G401 (cell line): ENCODE results near the gene CEACAM1. TPM values are rescaled to one million over a fixed set of nuclear protein-coding genes. Genes with fewer than 3 reads are reported as not detected.
"Not testable (repeated sequence)": the region's sequence is repeated elsewhere in the genome, so short reads cannot be mapped to it uniquely, and the experiment has no call there.

Experiments
- DNase-seq: peaks from one replicate; pipeline ENCODE4 v3.0.0-alpha.2; 2015; ENCODE audit warnings: low spot score
- in situ Hi-C: cut with HindIII; loops from 2 replicates; pipeline ENCODE4 v1.10.0; 2016; ENCODE audit warnings: low sequenced_read_pairs, mixed read lengths
- total RNA-seq: library from RNA; depleted of rRNA; stranded (reverse); fragments of >200 nt; shearing (Covaris generic); gene quantifications from 2 replicates; pipeline ENCODE4 v1.2.3, GENCODE V29; 2014

The CEACAM1 gene
- total RNA-seq, 1 experiment from 2014 or later = 1.3 TPM

GRCh38 chr19:42552086-42553065 is 24.1 kb upstream of the CEACAM1 start:
- no peak for DNase-seq
- in situ Hi-C loops = no loop called here

DNA sequence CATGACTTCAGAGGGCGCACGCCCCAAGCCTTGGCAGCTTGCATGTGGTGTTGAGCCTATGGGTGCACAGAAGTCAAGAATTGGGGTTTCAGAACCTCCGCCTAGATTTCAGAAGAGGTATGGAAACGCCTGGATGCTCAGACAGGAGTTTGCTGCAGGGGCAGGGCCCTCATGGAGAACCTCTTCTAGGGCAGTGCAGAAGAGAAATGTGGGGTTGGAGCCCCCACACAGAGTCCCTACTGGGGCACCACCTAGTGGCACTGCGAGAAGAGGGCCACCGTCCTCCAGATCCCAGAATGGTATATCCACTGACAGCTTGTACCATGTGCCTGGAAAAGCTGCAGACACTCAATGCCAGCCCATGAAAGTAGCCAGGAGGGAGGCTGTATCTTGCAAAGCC is 22.2 kb upstream of the CEACAM1 start:
- DNase-seq, in situ Hi-C loops: not testable (repeated sequence)

DNA sequence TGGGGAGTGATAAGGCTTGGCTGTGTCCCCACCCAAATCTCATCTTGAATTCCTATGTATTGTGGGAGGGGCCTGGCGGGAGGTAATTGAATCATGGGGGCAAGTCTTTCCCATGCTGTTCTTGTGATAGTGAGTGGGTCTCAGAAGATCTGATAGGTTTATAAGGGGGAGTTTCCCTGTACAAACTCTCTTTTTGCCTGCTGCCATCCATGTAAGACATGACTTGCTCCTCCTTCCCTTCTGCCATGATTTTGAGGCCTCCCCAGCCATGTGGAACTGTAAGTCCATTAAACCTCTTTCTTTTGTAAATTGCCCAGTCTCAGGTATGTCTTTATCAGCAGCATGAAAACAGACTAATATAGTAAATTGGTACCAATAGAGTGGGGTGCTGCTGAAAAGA is 20.8 kb upstream of the CEACAM1 start:
- DNase-seq, in situ Hi-C loops: not testable (repeated sequence)

DNA sequence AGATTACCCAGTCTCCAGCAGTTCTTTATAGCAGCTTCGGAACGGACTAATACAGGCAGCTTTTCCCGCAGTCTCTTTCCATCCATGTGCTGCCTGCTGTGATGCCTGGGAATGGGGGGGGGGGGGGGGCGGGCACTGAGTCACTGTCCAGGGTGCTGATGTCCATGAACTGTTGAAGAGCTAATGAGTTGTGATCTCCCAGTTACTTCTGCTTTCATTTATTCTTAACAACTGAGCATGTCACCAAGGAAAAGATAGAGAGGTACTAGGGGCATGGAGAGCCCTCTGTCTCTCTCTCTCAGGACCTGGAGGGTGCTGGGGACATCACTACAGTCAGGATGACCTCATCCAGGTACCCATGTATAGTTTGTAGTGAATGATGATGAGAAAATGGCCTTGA is 20.3 kb upstream of the CEACAM1 start:
- in situ Hi-C loops = no loop called here
- DNase-seq = no peak

DNA sequence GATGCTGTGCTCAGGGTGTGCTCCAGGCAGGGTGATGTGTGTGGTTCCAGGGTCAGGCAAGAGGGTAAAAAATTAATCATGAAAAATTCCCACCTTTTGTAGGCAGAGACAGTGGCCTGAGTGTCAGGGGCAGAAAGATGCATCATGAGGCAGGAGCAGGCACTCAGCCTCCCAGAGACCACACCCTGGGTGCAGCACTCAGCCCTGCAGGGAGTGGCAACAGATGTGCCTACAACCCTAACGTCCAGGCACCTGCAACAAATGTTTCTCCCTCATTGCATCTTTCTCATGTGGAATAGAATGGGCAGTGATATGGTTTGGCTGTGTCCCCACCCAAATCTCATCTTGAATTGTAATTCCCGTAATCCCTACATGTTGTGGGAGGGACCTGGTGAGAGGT is 19.6 kb upstream of the CEACAM1 start:
- in situ Hi-C loops = no loop called here

DNA sequence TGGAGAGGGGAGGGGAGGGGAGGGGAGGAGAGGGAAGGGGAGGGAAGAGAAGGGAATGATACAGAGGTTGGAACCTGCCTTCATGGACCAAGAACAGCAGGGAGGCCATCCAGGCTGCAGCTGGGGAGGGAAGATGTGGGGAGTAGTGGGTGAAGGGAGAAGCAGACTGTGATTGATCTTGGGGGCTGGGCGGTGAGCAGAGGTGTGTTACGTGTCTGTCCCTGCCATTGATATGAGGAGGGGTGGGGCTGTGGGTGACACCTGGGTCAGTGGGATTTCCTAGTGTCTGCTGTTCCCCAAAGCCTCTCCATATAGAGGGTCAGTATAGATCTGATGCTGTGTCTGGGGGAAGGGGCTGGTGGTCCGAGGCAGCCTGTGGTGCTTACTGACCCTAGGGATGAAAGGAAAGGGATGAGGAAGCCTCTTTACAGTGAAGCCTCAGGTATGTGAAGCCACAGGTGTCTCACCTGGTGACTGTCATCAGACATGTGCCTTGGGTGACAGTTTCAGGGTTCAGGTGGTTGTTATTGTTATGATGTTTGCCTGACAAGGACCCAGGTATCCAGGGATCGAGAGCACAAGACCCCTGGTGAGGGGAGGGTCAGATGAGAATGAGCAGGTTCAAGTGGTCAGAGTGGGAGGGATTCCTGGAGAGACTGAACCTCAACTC is 18.7 kb upstream of the CEACAM1 start:
- in situ Hi-C loops = no loop called here
- no peak for DNase-seq

More for the DNA sequence above, 19.6 kb upstream of the CEACAM1 start:
- no peak for DNase-seq

DNA sequence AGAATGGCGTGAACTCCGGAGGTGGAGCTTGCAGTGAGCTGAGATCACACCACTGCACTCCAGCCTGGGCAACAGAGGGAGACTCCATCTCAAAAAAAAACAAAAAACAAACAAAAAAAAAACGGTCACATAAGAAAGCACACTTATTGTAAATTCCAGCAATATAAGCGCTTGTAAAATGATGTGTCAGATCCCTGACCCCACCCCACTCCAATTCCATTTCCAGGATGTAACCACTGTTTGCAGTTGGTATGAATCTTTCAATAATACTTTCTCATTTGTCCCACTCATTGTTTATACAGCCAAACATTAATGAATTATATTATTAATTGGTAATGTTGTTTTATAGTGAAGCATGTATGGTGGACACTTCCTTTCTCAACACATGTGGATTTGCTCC is 15.9 kb upstream of the CEACAM1 start:
- no peak for DNase-seq
- in situ Hi-C loops = no loop called here

DNA sequence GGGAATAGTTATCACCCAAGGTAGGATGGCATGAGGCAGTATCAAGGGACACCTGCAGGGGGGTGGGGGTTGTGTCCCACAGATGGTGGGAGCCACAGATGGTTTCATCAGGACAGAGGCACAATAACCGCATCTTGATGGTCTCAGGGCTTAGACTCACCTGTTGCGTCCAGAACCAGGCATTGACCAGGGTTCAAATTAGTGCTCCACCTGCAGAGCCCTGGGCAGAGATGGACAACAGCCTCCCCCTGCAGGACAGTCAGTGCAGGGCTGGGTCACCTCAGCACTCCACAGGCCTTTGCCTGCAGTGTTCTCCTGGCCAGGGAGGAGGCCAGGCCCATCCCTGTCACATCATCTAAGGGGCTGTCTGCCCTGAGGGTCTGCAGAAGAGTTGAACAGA is 14.5 kb upstream of the CEACAM1 start:
- no peak for DNase-seq
- in situ Hi-C loops = no loop called here

GRCh38 chr19:42540071-42540553 is 11.8 kb upstream of the CEACAM1 start:
- in situ Hi-C loops = no loop called here
- DNase-seq = no peak

DNA sequence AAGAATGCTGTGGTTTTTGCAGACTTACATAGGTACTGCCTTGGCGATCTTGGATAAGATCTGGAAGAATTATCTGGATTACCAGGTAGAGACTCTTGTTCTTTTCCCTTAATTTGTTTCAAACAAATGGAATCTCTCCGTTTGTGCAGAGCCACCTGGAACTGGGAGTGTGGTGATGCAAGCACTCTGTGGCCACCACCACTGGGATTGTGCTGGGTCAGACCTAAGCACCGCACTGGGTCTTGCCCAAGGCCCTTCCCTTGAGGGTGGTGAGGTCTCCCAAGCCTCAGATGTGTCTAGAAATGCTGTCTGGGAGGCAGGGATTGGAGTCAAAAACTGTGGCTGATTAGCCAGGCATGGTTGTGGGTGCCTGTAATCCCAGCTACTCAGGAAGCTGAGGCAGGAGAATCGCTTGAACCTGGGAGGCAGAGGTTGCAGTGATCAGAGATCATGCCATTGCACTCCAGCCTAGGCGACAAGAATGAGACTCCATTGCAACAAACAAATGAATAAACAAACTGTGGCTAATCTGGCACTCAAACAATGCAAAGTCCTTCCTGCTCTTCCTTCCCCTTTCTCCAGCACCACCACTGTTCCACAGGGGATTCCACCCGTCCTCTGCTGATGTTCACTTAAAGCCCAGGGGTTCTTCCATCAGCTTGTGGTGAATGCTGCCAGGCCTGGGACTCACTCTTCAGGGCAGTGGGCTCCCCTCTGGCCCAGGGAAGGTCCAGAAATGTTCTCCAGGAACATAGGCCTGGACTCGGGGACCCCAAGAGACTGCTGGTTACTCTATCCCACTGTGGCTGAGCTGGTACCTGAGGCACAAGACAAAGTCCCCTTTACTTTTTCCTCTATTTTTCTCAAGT is 10.8 kb upstream of the CEACAM1 start:
- DNase-seq = no peak
- in situ Hi-C loops = no loop called here

DNA sequence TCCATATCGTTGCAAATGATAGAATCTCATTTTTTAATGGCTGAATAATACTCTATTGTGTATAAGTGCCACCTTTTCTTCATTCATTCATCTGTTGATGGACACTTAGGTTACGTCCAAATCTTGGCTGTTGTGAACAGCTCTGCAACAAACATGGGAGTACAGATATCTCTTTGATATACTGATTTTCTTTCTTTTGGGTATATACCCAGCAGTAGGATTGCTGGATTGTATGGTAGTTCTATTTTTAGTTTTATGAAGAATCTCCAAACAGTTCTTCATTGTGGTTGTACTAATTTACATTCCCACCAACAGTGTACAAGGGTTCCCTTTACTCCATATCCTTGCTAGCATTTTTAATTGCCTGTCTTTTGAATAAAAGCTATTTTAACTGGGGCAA is 7.0 kb upstream of the CEACAM1 start:
- DNase-seq, in situ Hi-C loops: not testable (repeated sequence)

GRCh38 chr19:42534391-42534790 is 6.1 kb upstream of the CEACAM1 start:
- no peak for DNase-seq
- in situ Hi-C loops = no loop called here

- in situ Hi-C loops = no loop called here
- peak; percentile 32 for DNase-seq
Observed at GRCh38 chr19:42532891-42533290, 4.6 kb upstream of the CEACAM1 start.

- in situ Hi-C loops = no loop called here
- DNase-seq = no peak
Observed at GRCh38 chr19:42531313-42531712, 3.0 kb upstream of the CEACAM1 start.

- peak; percentile 34 for DNase-seq
- in situ Hi-C loops = no loop called here
Observed at GRCh38 chr19:42529248-42529764, 1.0 kb upstream of the CEACAM1 start.

GRCh38 chr19:42524943-42525342 is 3.3 kb downstream of the CEACAM1 start:
- in situ Hi-C loops = no loop called here
- no peak for DNase-seq

GRCh38 chr19:42524250-42524649 is 4.0 kb downstream of the CEACAM1 start:
- in situ Hi-C loops = no loop called here

DNA sequence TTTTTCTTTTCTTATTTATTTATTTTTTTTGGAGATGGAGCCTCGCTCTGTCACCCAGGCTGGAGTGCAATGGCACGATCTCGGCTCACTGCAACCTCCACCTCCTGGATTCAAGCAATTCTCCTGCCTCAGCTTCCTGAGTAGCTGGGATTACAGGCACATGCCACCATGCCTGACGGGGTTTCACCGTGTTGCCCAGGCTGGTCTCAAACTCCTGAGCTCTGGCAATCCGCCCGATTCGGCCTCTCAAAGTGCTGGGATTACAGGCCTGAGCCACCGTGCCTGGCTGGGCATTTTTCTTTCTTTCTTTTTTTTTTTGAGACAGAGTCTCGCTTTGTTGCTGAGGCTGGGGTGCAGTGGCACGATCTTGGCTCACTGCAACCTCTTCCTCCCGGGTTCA is 6.0 kb downstream of the CEACAM1 start:
- DNase-seq, in situ Hi-C loops: not testable (repeated sequence)

More at GRCh38 chr19:42524250-42524649, 4.0 kb downstream of the CEACAM1 start:
- no peak for DNase-seq
